GM19395 (cell line): ENCODE data around the gene PHAF1.
"Not testable (repeated sequence)": the region's sequence is repeated elsewhere in the genome, so short reads cannot be mapped to it uniquely, and the experiment has no call there.

ENCODE experiments used
- ATAC-seq: cut with Tn5 transposase; IDR thresholded peaks from one replicate; pipeline ENCODE4 v1.9.1; 2021; ENCODE audit warnings: mild to moderate bottlenecking, moderate library complexity; ENCODE audit not compliant: unreplicated experiment

PHAF1 gene

GRCh38 chr16:67104845-67105244, 4.9 kb upstream of the PHAF1 start:
- no peak for ATAC-seq

GRCh38 chr16:67105246-67105645, 4.5 kb upstream of the PHAF1 start:
- no peak for ATAC-seq

- no peak for ATAC-seq
Measured at GRCh38 chr16:67105881-67106280, 3.9 kb upstream of the PHAF1 start.

- no peak for ATAC-seq
Measured at GRCh38 chr16:67108489-67108888, 1.3 kb upstream of the PHAF1 start.

- no peak for ATAC-seq
Measured at GRCh38 chr16:67108931-67109406, 772 bp upstream of the PHAF1 start.

GRCh38 chr16:67111951-67112444, 2.3 kb downstream of the PHAF1 start:
- ATAC-seq: no peak

GRCh38 chr16:67112591-67113399, 3.1 kb downstream of the PHAF1 start:
- no peak for ATAC-seq

GRCh38 chr16:67114793-67115192, 5.1 kb downstream of the PHAF1 start:
- no peak for ATAC-seq

GRCh38 chr16:67115639-67116038, 5.9 kb downstream of the PHAF1 start:
- ATAC-seq: no peak

GRCh38 chr16:67116388-67117311, 6.9 kb downstream of the PHAF1 start:
- no peak for ATAC-seq

- ATAC-seq: no peak
Measured at GRCh38 chr16:67117716-67118115, 8.0 kb downstream of the PHAF1 start.

GRCh38 chr16:67120025-67120424, 10.3 kb downstream of the PHAF1 start:
- ATAC-seq: no peak

GRCh38 chr16:67122799-67123198, 13.1 kb downstream of the PHAF1 start:
- not testable (repeated sequence) for ATAC-seq

- no peak for ATAC-seq
Measured at GRCh38 chr16:67128417-67128816, 18.7 kb downstream of the PHAF1 start.

GRCh38 chr16:67128887-67129286, 19.1 kb downstream of the PHAF1 start:
- ATAC-seq: no peak

- no peak for ATAC-seq
Measured at GRCh38 chr16:67129422-67129821, 19.7 kb downstream of the PHAF1 start.

GRCh38 chr16:67137605-67138004, 27.9 kb downstream of the PHAF1 start:
- no peak for ATAC-seq

- ATAC-seq: no peak
Measured at GRCh38 chr16:67141391-67141790, 31.6 kb downstream of the PHAF1 start.

- no peak for ATAC-seq
Measured at GRCh38 chr16:67142342-67142741, 32.6 kb downstream of the PHAF1 start.

GRCh38 chr16:67144943-67145342, 35.2 kb downstream of the PHAF1 start:
- ATAC-seq: no peak

GRCh38 chr16:67145746-67146145, 36.0 kb downstream of the PHAF1 start:
- ATAC-seq: no peak
